ENCODE measurements around the gene FOXG1.

Gene FOXG1

DNA sequence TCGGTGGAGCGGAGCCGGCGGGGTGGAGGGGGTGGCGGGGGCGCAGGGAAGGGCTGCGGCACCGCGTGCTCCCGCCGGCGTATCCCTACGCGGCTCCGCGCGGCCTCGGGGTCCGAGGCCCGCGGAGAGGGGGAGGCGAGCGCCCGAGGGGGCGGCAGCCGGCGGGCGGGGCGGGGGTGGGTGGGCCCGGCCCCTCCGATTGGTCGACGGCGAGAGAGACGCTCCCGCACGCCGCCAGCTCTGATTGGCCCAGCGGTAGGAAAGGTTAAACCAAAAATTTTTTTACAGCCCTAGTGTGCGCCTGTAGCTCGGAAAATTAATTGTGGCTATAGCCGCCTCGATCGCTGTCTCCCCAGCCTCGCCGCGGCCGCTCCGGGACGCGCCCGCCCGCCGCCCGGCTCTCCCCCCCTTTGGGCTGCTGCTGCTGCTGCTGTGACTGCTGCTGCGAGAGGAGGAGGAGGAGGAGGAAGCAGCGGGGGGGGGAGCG lies at the start of gene FOXG1:
Gene FOXG1, plus strand, starts transcription at position 319 of the 487 bp plus-strand sequence. CDS start 493 bp downstream, outside the sequence.
- no peak for DNase-seq

DNA sequence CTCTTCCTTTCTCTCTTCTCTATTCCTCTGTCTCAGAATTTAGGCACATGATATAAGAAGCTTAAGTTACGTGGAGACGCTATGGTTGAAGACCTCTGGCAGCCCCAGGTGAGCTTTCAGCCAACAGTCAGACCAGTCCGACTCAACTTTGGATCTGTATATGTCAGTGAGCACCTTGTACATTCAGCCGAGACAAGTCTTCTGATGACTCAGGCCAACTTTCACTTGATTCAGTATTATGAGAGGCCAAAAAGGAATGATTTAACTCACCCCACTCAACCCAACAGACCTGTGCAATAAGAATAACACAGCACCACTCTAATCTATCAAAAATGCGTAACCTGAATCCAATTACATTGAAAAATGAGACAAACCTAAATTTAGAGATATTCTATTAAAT lies 47.5 kb upstream of the FOXG1 start:
- no peak for DNase-seq

GRCh38 chr14:28731358-28731757 lies 35.2 kb upstream of the FOXG1 start:
- DNase-seq = no peak

GRCh38 chr14:28742171-28742846 lies 24.3 kb upstream of the FOXG1 start:
- DNase-seq = no peak

GRCh38 chr14:28744126-28744525 lies 22.5 kb upstream of the FOXG1 start:
- DNase-seq = no peak

DNA sequence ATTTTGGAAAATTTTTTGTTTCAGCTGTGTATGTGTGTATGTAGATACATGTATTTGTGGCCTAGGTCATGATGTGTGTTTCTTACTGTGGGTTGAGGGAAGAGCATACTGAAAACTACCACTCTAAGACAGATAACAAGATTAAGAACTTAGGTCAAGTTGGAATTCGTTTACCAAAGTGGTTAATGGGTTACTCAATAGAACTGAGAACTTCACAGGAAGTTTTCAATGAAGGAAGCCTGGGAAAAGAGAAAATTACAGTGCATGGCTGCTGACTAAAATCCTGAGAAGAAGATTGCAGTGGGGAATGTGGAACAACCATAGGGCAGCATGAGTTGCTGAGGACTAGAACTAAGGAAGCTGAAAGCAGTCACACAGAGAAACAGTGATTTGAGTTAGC lies 21.4 kb upstream of the FOXG1 start:
- no peak for DNase-seq

- no peak for DNase-seq
Observed at GRCh38 chr14:28746247-28746646, 20.3 kb upstream of the FOXG1 start.

GRCh38 chr14:28751467-28752058 lies 15.0 kb upstream of the FOXG1 start:
- no peak for DNase-seq

- no peak for DNase-seq
Observed at GRCh38 chr14:28754209-28754985, 12.2 kb upstream of the FOXG1 start.

GRCh38 chr14:28755198-28755815 lies 11.3 kb upstream of the FOXG1 start:
- DNase-seq = no peak

DNA sequence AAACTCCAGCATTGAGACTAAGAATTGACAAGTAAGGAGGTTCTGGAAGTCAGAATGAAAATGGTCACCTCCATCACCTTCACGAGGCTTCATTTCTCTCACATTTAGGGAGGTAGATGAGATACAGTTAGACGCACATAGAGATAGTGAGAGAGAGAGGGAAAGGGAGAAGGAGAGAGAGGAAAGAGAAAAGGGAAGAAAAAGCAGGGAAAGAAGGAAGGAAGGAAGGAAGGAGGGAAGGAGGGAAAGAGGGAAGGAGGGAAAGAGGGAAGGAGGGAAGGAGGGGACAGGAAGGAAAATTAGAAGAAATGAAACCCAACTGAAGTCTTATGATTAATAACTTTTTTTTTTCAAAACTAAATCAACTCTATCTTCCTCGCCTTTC lies 10.7 kb upstream of the FOXG1 start:
- DNase-seq = no peak

DNA sequence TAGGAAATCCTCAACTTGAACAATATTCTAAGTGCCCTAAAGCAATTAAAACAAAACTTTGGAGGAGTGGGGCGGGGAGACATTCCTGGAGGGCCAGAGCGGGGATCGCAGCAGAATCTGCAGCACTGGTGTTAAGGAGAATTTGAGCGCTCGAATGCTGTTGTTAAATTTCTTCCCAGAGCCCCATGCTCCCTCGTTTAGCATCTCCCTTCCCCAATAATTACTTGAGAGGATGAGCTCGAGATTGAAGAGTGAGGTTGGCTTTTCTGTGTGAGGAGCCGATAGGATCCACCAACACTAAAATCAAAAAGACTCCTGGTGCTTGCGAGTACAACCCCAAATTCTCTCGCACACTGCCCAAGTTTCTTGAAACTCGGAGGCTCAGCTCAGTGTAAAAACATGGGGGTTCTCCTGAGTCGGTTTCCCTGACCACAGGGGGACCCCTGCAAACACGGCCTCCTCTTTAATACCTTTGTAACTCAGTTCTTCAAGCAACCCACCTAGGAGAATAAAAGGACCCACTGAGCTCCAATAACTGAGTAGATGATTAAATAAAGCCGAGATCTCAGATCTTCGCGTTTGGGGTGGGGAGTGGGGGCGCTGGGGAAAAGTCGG lies 10.2 kb upstream of the FOXG1 start:
- no peak for DNase-seq

DNA sequence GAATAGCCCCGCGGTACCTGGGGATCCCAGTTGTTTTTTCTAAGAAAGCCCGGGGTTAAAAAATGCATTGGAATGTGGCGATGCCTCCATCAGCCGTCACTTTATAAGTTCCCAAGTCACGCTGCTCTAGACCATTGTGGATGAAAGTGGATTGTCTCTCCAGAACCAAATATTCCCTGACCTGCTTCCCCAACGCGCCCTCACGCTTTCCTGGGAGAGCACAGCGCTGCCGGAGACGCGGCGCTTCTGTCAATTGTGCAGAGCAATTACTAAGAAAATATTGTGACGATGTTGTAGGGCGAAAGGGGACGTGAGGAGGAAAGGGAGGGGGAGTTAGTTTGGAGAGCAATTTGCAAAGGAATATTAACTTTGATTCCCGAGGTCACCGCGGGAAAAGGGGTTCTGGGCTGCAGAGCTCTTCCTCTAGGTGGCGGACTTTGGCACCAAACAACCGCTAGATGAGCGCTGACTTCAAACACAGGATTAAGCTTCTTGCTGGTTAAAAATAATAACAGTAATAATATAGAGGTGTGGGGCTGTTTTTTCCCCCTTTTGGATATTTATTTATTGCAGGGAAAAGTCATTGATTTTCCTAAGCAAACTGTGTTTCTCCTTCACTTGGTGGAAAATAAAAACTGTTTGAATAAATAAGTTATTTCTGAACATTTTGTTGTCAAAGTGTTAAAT lies 9.6 kb upstream of the FOXG1 start:
- no peak for DNase-seq

DNA sequence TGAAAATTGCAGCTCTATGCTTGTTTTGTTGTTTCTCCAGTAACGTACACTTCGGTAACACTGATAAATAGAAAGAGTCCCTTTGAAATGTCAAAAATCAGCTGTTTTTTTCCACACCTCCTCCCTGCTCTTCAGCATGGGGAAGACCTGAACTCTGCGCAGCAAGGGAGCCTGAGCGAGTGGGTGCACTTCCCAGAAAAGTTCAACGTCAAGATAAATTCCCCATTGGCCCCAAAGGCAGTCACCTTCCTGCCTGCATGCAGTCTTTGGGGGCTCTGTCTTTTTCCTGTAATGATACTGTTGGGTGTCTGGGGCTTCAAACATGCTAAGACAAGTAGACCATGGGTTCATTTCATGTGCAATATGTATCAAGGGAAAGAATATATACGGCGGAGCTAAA lies 8.8 kb upstream of the FOXG1 start:
- DNase-seq = no peak

DNA sequence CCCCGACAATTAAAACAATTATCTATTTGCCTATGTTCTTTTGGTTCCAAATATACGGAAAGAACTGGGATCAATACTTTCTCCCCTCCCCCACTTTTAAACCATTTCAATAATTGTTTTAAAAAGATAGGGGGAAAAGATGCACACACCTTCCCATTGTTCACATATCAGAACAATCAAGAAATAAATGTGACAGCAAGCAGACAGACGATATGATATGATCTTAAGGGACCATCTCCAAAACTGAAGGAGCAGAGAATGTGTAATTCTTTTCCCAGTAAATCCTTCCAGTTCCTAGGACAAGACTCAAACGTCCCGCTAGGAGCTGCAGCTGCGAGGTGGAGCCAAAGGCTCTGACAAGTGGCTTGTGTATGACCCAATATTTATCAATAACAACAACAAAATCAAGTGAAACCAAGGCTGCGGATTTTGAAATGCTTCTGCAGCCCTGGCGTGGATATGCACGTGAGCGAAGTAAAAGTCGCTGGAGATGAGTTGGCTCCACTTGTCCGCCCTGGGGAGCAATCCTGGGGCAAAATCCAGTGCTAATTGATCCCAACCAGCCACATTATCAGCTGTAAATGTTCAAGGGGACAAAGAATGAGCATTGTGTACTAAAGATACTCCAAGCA lies 8.2 kb upstream of the FOXG1 start:
- DNase-seq = no peak

- DNase-seq = no peak
Observed at GRCh38 chr14:28758885-28759652, 7.5 kb upstream of the FOXG1 start.

DNA sequence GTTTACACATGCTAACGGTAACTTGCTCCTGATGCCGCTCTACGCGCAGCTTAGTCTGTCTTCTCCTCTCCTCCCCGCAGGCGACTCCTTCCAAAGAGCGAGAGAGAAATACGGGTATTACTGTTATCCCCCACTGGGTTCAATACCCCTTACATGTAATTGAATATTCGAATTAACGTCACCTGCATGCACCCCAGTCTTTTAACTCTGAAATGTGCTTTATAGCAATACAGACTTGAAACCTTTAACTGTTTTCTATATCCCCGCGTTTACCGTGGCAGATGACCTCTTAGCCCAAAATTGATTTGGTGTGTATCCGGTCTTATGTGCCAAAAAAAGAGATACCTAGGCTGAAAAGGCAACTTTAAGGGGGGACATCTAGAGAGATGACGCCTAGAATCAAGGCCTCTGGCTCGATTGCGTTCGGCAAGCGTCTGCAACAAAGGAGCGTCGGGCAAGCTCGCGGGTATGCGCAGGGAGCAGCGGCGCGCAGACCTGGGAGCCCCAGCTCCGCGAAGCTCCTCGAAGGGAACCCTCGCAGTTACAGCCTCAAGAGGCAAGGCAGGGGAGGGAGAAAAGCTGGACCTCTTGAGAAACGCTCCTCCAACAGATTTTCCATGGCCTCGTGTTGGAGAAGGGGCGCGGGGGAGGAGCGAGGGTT lies 6.8 kb upstream of the FOXG1 start:
- no peak for DNase-seq

DNA sequence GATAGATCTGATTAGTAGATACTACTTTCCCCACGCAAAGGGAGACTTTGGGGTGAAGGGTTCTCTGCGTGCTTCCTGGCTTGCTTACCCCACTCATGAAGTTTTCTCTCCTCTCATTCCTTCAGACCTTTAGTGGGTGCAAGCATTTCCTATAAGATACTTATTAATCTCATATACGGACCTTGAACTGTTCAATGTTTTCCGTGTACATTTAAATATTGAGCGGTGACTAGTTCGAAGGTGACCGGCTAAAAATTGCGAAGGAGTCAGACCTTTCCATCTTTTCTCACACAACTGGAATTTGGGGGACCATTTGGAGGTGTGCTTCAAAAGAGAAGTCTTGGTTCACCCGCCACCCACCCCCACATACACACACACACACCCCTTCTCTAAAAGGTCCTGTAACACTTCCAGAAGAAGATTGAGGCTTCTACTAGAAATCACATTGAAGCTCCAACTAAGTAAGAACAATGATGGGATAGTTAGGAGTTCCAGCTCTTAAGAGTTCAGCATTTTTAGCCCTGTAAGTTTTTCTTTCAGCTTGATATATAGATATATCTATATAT lies 6.1 kb upstream of the FOXG1 start:
- DNase-seq = no peak

GRCh38 chr14:28761438-28762291 lies 4.9 kb upstream of the FOXG1 start:
- DNase-seq = no peak

Data from activated CD4-positive, alpha-beta T cell treated with anti-CD3 and anti-CD28 coated beads, Interleukin-2, amount 50 U/mL, for 4 hours (primary cell).